Measurements from ENCODE around the gene DUSP22.

GRCh38 chr6:310671-311070 lies 18.4 kb downstream of the DUSP22 start:
- no peak for TF ChIP-seq CHD2 (IDR thresholded peaks at IDR 0.05; ENCODE audit: low read length)
- TF ChIP-seq CTCF (IDR thresholded peaks at IDR 0.05; ENCODE audit: control extremely low read depth in 1 of 3, insufficient read depth in 1 of 3, low read depth in 1 of 3, low read length in 3 of 3): no peak
- TF ChIP-seq POLR2AphosphoS5 (IDR thresholded peaks at IDR 0.05; ENCODE audit: low read depth, low read length): no peak
- TF ChIP-seq PHF8 (conservative IDR thresholded peaks at IDR 0.05; ENCODE audit: low read depth, low read length): no peak
- TF ChIP-seq EZH2 (IDR thresholded peaks at IDR 0.05; ENCODE audit: low read depth, low read length, severe bottlenecking): no peak
- TF ChIP-seq POLR2A (IDR thresholded peaks at IDR 0.05; ENCODE audit: control extremely low read depth in 1 of 2, low read depth in 2 of 2, low read length in 2 of 2): no peak
- no peak for TF ChIP-seq TCF12 (IDR thresholded peaks at IDR 0.05; ENCODE audit: low read depth, low read length)
- no peak for TF ChIP-seq KDM1A (IDR thresholded peaks at IDR 0.05; ENCODE audit: borderline replicate concordance, low read length)
- no peak for TF ChIP-seq CBX5 (IDR thresholded peaks at IDR 0.05; ENCODE audit: low read depth, low read length)
- no peak for TF ChIP-seq NRF1 (IDR thresholded peaks at IDR 0.05; ENCODE audit: low read depth, low read length)
- TF ChIP-seq ZNF274 (IDR thresholded peaks at IDR 0.05; ENCODE audit: borderline replicate concordance, extremely low read depth, low read length): no peak
- TF ChIP-seq EP300 (IDR thresholded peaks at IDR 0.05; ENCODE audit: borderline replicate concordance in 1 of 2, low read depth in 2 of 2, low read length in 2 of 2): no peak
- no peak for TF ChIP-seq GTF2F1 (IDR thresholded peaks at IDR 0.05; ENCODE audit: borderline replicate concordance, low read depth, low read length)
